SK-N-SH treated with all-trans-retinoic acid at 6 μM for 48 hours (cell line): Measurements from ENCODE around the gene SSBP2.
"Not testable (repeated sequence)": the region's sequence is repeated elsewhere in the genome, so short reads cannot be mapped to it uniquely, and the experiment has no call there.

Source experiments
- ATAC-seq: fragments of 200-7000 bp; cut with Tn5 transposase; 3 replicates; pipeline ENCODE4 v1.9.1; 2020; ENCODE audit warnings: mild to moderate bottlenecking, moderate library complexity
- ARNTL ChIP-seq: fragments of 450-650 bp; formaldehyde crosslinking; IDR thresholded peaks from 2 replicates; pipeline ENCODE4 v1.5.0; 2020; ENCODE audit warnings: low read depth, mild to moderate bottlenecking, moderate library complexity, borderline replicate concordance
- CSDC2 ChIP-seq: fragments of 250-450 bp; sonication (Bioruptor Pico); IDR thresholded peaks from 2 replicates; pipeline ENCODE4 v1.5.0; 2020; ENCODE audit warnings: mild to moderate bottlenecking, moderate library complexity
- ESRRG ChIP-seq: fragments of 250-450 bp; sonication (Bioruptor Pico); IDR thresholded peaks from 2 replicates; pipeline ENCODE4 v1.6.1; 2021; ENCODE audit warnings: mild to moderate bottlenecking
- GLIS3 ChIP-seq: fragments of 250-450 bp; sonication (Bioruptor Pico); IDR thresholded peaks from 2 replicates; pipeline ENCODE4 v1.5.0; 2020; ENCODE audit warnings: mild to moderate bottlenecking, moderate library complexity
- ISL1 ChIP-seq: fragments of 250-450 bp; sonication (Bioruptor Pico); IDR thresholded peaks from 2 replicates; pipeline ENCODE4 v2.1.2; 2022; ENCODE audit warnings: mild to moderate bottlenecking, moderate library complexity
- OSR1 ChIP-seq: fragments of 250-450 bp; sonication (Bioruptor Pico); IDR thresholded peaks from 2 replicates; pipeline ENCODE4 v1.8.0; 2022; ENCODE audit warnings: moderate library complexity, mild to moderate bottlenecking, inconsistent platforms
- PPARA ChIP-seq: fragments of 250-450 bp; sonication (Bioruptor Pico); IDR thresholded peaks from 2 replicates; pipeline ENCODE4 v1.5.0; 2020; ENCODE audit warnings: mild to moderate bottlenecking, borderline replicate concordance
- RARB ChIP-seq: fragments of 250-450 bp; sonication (Bioruptor Pico); IDR thresholded peaks from 2 replicates; pipeline ENCODE4 v1.8.0; 2021; ENCODE audit warnings: mild to moderate bottlenecking, moderate library complexity
- SNAI2 ChIP-seq: fragments of 250-450 bp; sonication (Bioruptor Pico); IDR thresholded peaks from 2 replicates; pipeline ENCODE4 v1.5.0; 2020; ENCODE audit warnings: mild to moderate bottlenecking, moderate library complexity
- TCF4 ChIP-seq: fragments of 250-450 bp; sonication (Bioruptor Pico); IDR thresholded peaks from 2 replicates; pipeline ENCODE4 v1.8.0; 2021; ENCODE audit warnings: mild to moderate bottlenecking, moderate library complexity, borderline replicate concordance
- TOX ChIP-seq: fragments of 250-450 bp; sonication (Bioruptor Pico); IDR thresholded peaks from 2 replicates; pipeline ENCODE4 v1.8.0; 2021; ENCODE audit warnings: mild to moderate bottlenecking, moderate library complexity, borderline replicate concordance
- ZFP3 ChIP-seq: fragments of 250-450 bp; sonication (Bioruptor Pico); IDR thresholded peaks from 2 replicates; pipeline ENCODE4 v1.5.0; 2020; ENCODE audit warnings: mild to moderate bottlenecking, moderate library complexity
- ZFP30 ChIP-seq: fragments of 450-650 bp; formaldehyde crosslinking; IDR thresholded peaks from 2 replicates; pipeline ENCODE4 v1.5.0; 2022; ENCODE audit warnings: mild to moderate bottlenecking, moderate library complexity
- ZNF565 ChIP-seq: fragments of 450-650 bp; formaldehyde crosslinking; conservative IDR thresholded peaks from 2 replicates; pipeline ENCODE4 v1.5.0; 2020; ENCODE audit warnings: low read depth, mild to moderate bottlenecking, moderate library complexity
- ZNF8 ChIP-seq: fragments of 450-650 bp; formaldehyde crosslinking; IDR thresholded peaks from 2 replicates; pipeline ENCODE4 v1.5.0; 2020; ENCODE audit warnings: mild to moderate bottlenecking, moderate library complexity
- TF ChIP-seq, protein P1 (sequence below): fragments of 250-450 bp; sonication (Bioruptor Pico); IDR thresholded peaks from 2 replicates; pipeline ENCODE4 v1.5.0; 2020; ENCODE audit warnings: mild to moderate bottlenecking, moderate library complexity
- TF ChIP-seq, protein P2 (sequence below): fragments of 250-450 bp; sonication (Bioruptor Pico); IDR thresholded peaks from 2 replicates; pipeline ENCODE4 v1.5.1; 2021; ENCODE audit warnings: mild to moderate bottlenecking, moderate library complexity
- TF ChIP-seq, protein P3 (sequence below): fragments of 250-450 bp; sonication (Bioruptor Pico); IDR thresholded peaks from 2 replicates; pipeline ENCODE4 v1.5.1; 2020; ENCODE audit warnings: low read depth, mild to moderate bottlenecking, moderate library complexity
- TF ChIP-seq, protein P4 (sequence below): fragments of 250-450 bp; sonication (Bioruptor Pico); IDR thresholded peaks from 2 replicates; pipeline ENCODE4 v1.8.0; 2021; ENCODE audit warnings: low read depth, mild to moderate bottlenecking, moderate library complexity, borderline replicate concordance
- TF ChIP-seq, protein P5 (sequence below): fragments of 250-450 bp; sonication (Bioruptor Pico); IDR thresholded peaks from 2 replicates; pipeline ENCODE4 v1.8.0; 2020; ENCODE audit warnings: mild to moderate bottlenecking, moderate library complexity, borderline replicate concordance

SSBP2 gene

DNA sequence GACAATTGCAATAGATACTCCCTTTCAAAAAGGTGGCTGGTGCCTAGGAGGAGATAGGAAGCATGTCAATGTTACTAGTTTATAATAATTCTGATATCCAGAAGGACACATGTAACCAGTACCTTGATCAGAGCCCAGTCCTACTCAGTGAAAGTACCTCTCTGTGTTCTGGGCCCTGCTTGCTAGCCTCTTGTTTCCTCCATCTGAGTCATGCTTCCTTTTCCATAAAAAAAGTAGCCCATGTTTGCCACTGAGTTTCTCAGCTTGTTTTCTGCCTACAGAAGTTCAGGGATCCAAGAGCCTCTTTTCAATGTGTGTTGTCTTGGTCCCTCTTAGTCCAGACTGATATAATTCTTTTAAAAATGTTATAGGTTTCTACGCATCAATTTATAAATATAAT is 149.0 kb downstream of the SSBP2 start (continued):
- TF ChIP-seq, protein P1, sequence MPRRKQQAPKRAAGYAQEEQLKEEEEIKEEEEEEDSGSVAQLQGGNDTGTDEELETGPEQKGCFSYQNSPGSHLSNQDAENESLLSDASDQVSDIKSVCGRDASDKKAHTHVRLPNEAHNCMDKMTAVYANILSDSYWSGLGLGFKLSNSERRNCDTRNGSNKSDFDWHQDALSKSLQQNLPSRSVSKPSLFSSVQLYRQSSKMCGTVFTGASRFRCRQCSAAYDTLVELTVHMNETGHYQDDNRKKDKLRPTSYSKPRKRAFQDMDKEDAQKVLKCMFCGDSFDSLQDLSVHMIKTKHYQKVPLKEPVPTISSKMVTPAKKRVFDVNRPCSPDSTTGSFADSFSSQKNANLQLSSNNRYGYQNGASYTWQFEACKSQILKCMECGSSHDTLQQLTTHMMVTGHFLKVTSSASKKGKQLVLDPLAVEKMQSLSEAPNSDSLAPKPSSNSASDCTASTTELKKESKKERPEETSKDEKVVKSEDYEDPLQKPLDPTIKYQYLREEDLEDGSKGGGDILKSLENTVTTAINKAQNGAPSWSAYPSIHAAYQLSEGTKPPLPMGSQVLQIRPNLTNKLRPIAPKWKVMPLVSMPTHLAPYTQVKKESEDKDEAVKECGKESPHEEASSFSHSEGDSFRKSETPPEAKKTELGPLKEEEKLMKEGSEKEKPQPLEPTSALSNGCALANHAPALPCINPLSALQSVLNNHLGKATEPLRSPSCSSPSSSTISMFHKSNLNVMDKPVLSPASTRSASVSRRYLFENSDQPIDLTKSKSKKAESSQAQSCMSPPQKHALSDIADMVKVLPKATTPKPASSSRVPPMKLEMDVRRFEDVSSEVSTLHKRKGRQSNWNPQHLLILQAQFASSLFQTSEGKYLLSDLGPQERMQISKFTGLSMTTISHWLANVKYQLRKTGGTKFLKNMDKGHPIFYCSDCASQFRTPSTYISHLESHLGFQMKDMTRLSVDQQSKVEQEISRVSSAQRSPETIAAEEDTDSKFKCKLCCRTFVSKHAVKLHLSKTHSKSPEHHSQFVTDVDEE (CRISPR knock-in tag) = no peak
- TF ChIP-seq PPARA (CRISPR knock-in tag) (no peak), GLIS3 (CRISPR knock-in tag) (no peak), TCF4 (CRISPR knock-in tag) (no peak), CSDC2 (no peak)
- TF ChIP-seq, protein P2, sequence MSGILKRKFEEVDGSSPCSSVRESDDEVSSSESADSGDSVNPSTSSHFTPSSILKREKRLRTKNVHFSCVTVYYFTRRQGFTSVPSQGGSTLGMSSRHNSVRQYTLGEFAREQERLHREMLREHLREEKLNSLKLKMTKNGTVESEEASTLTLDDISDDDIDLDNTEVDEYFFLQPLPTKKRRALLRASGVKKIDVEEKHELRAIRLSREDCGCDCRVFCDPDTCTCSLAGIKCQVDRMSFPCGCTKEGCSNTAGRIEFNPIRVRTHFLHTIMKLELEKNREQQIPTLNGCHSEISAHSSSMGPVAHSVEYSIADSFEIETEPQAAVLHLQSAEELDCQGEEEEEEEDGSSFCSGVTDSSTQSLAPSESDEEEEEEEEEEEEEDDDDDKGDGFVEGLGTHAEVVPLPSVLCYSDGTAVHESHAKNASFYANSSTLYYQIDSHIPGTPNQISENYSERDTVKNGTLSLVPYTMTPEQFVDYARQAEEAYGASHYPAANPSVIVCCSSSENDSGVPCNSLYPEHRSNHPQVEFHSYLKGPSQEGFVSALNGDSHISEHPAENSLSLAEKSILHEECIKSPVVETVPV (CRISPR knock-in tag) = no peak
- TF ChIP-seq, all 23 proteins: peak for 0

DNA sequence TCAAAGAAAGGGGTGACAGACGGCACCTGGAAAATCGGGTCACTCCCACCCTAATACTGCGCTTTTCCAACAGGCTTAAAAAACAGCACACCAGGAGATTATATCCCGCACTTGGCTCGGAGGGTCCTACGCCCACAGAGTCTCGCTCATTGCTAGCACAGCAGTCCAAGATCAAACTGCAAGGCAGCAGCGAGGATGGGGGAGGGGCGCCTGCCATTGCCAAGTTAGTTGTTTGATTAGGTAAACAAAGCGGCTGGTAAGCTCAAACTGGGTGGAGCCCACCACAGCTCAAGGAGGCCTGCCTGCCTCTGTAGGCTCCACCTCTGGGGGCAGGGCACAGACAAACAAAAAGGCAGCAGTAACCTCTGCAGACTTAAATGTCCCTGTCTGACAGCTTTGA is 158.8 kb downstream of the SSBP2 start:
- not testable (repeated sequence) for ATAC-seq

DNA sequence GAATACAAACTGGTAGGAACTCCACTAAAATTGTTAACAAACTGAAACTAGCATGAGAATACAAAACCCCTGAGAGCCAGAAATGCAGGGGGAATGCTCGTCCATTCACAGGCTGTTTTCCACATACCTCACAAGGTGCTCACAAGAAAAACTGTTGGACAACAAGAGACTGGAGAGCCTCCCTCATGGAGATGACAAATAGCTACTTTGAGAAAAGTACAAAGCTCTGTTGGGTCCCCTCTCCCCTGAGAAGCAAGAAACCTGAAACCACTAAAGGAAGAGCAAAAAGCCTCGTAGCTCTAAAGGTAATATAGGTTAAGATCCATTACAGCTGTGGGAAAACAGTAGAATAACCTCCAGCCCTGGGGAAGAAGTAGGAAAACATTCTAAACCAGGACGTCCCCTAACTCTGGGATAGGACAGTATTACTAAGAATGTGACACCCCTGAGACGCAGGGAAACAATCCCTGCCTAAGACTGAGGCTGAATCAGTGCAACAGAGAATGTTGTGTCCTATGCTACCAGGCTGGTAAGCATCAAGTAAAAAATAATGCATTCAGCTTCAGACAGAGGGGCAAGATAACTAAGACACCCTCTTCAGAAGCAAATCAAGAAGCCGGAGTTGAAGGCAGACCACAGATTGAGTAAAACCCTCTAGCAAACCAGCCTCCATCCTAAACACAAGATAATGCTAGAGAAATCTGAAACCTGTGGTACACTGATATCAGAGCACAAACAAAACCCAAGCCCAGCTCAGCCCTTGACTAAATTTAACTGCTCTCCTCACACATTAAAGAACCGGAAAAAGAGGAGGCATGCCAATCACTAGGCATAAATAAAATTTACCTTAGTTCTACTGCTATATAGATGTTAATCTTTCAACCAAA is 160.2 kb downstream of the SSBP2 start:
- ATAC-seq = no peak
- TF ChIP-seq RARB (CRISPR knock-in tag) (no peak), ISL1 (CRISPR knock-in tag) (no peak), SNAI2 (no peak), ARNTL (CRISPR knock-in tag) (no peak), ESRRG (no peak), ZNF8 (CRISPR knock-in tag) (no peak), OSR1 (CRISPR knock-in tag) (no peak), GLIS3 (CRISPR knock-in tag) (no peak), CSDC2 (no peak), ZFP3 (no peak), TOX (CRISPR knock-in tag) (no peak), ZFP30 (CRISPR knock-in tag) (no peak), PPARA (CRISPR knock-in tag) (no peak), TCF4 (CRISPR knock-in tag) (no peak), ZNF565 (no peak)
- TF ChIP-seq, protein P1 (CRISPR knock-in tag) = no peak
- TF ChIP-seq, protein P2 (CRISPR knock-in tag) = no peak
- TF ChIP-seq, protein P3, sequence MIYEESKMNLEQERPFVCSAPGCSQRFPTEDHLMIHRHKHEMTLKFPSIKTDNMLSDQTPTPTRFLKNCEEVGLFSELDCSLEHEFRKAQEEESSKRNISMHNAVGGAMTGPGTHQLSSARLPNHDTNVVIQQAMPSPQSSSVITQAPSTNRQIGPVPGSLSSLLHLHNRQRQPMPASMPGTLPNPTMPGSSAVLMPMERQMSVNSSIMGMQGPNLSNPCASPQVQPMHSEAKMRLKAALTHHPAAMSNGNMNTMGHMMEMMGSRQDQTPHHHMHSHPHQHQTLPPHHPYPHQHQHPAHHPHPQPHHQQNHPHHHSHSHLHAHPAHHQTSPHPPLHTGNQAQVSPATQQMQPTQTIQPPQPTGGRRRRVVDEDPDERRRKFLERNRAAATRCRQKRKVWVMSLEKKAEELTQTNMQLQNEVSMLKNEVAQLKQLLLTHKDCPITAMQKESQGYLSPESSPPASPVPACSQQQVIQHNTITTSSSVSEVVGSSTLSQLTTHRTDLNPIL (CRISPR knock-in tag) = no peak
- TF ChIP-seq, protein P4, sequence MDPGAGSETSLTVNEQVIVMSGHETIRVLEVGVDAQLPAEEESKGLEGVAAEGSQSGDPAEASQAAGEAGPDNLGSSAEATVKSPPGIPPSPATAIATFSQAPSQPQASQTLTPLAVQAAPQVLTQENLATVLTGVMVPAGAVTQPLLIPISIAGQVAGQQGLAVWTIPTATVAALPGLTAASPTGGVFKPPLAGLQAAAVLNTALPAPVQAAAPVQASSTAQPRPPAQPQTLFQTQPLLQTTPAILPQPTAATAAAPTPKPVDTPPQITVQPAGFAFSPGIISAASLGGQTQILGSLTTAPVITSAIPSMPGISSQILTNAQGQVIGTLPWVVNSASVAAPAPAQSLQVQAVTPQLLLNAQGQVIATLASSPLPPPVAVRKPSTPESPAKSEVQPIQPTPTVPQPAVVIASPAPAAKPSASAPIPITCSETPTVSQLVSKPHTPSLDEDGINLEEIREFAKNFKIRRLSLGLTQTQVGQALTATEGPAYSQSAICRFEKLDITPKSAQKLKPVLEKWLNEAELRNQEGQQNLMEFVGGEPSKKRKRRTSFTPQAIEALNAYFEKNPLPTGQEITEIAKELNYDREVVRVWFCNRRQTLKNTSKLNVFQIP = no peak
- TF ChIP-seq, protein P5, sequence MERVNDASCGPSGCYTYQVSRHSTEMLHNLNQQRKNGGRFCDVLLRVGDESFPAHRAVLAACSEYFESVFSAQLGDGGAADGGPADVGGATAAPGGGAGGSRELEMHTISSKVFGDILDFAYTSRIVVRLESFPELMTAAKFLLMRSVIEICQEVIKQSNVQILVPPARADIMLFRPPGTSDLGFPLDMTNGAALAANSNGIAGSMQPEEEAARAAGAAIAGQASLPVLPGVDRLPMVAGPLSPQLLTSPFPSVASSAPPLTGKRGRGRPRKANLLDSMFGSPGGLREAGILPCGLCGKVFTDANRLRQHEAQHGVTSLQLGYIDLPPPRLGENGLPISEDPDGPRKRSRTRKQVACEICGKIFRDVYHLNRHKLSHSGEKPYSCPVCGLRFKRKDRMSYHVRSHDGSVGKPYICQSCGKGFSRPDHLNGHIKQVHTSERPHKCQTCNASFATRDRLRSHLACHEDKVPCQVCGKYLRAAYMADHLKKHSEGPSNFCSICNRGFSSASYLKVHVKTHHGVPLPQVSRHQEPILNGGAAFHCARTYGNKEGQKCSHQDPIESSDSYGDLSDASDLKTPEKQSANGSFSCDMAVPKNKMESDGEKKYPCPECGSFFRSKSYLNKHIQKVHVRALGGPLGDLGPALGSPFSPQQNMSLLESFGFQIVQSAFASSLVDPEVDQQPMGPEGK (CRISPR knock-in tag) = no peak
